GM18502 (cell line): Measurements from ENCODE around the gene PARD6G.

Source experiments
- ATAC-seq: cut with Tn5 transposase; IDR thresholded peaks from one replicate; pipeline ENCODE4 v1.9.1; 2021; ENCODE audit warnings: mild to moderate bottlenecking; ENCODE audit not compliant: unreplicated experiment, poor library complexity

PARD6G gene

GRCh38 chr18:80124131-80124530 is 123.2 kb downstream of the PARD6G start:
- ATAC-seq: no peak

- no peak for ATAC-seq
These were observed 126.4 kb downstream of the PARD6G start for GRCh38 chr18:80120932-80121331.

DNA sequence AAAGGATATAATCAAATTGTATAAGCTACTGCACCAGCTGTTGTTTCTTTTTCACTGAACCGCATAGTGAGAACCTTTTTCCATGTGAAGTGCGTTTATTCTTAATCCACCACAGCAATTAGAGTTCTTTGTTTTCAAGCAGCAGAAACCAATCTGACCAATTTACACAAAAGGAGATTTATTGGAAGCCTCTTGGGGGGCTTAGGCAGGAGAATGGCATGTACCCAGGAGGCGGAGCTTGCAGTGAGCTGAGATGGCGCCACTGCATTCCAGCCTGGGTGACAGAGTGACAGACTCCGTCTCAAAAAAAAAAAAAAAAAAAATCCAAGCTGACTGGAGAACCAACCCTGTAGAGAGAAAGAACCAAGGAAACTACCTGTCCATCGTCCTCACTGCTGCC is 128.2 kb downstream of the PARD6G start:
- ATAC-seq: no peak

GRCh38 chr18:80115035-80115434 is 132.3 kb downstream of the PARD6G start:
- no peak for ATAC-seq

GRCh38 chr18:80112624-80113248 is 134.6 kb downstream of the PARD6G start:
- no peak for ATAC-seq

GRCh38 chr18:80109676-80110078 is 137.6 kb downstream of the PARD6G start:
- peak; percentile 28 for ATAC-seq

DNA sequence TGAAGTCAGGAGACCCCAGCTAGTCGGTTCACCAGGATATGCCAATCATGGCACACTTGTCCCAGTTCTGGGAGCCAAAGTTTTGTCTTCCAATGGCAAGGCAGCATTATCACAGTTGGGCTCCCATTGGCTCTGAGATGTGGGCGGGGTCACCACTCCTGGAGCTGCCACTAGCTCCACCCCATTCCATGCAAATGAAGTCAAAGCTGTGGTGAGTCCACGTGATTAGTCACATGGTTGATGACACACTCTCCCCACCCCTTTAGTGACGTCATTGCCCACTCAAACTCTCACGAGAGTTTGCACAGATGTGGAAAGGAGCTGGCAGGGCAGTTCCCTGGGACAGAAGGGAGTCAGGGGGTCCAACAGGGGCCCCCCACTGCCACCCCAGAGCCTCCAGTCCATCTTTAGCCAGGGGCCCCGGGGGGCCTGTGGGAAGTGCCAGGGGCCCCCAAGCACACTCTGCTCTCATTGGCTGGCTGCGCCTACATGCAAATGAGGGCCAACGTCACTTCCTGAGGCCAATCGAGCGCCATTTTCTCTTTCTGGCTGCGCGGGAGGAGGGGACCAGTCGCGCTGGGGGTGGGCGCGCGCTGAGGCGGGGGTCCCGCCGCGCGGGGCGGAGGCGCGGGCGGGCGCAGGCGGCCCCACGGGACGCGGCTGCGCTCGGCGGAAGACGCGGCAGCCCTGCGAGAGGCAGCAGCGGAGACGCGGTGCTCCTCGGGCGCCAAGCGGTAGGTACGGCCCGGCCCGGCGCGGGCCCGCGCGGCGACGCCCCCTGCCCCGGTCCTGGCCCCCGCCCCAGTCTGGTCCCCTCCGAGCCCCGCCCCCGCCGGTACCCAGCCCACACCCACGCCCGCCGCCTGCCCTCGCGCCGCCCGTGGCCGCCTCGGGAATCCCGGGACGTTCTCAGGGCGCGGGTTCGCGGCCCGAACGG is 138.3 kb downstream of the PARD6G start, which contains the start of gene ADNP2:
Gene ADNP2, plus strand, starts transcription at position 524 of the 937 bp plus-strand sequence. CDS start 8,281 bp downstream, outside the sequence.
- peak; percentile 72 for ATAC-seq

DNA sequence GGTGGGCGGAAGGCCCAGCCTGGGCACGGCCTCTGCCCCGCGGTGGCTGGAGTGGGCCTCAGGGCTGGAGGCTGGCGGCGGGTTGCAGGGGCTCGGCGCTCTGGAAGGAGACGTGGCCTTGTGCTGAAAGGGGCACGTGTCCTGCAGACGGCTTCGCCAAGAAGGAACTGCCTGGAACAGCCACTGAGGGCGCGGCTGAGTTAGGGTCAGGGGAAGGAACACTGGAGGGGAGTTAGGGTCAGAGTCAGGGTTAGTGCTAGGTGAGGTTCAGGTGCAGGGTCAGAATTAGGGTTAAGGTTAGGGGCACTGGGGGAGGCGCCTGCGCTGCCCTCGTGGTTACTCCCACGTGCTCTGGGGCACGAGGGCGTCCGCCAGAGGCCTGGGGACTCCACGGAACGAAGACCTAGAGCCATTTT is 139.2 kb downstream of the PARD6G start:
- ATAC-seq: no peak

DNA sequence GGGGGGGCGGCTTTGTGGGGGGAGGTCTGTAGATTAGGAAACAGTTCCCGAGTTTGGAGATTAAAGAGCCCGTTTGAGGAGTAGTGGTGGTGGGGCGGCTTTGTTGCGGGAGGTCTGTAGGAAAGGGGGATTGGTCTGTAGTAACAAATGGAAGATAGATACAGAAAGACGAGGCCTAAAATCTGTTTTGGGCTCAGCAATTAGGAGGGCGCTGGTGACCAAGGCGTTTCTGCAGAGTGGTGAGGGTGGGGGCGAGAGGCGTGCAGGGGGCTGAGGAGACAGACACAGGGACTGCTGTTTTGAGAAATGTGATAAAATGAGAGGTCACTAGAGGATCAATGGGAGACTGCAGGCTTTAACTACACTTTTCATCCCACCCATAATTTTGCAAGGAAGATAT is 139.9 kb downstream of the PARD6G start:
- no peak for ATAC-seq
